Stomach smooth muscle (tissue), 2 donors: ENCODE data around the gene GATA3.

Experiments used
- H3K27ac ChIP-seq: one replicate; pipeline ENCODE4 v1.7.0; 2013; ENCODE audit warnings: mild to moderate bottlenecking, low read length, inconsistent platforms
- H3K27me3 ChIP-seq, 2 donors: one replicate each; pipeline ENCODE4 v1.7.0; 2013; ENCODE audit warnings: low read length in 2 of 2; ENCODE audit not compliant: insufficient read depth in 2 of 2, control insufficient read depth in 1 of 2
- H3K36me3 ChIP-seq, 2 donors: one replicate each; pipeline ENCODE4 v1.7.0; 2013; ENCODE audit warnings: low read length in 2 of 2; ENCODE audit not compliant: control insufficient read depth in 2 of 2, insufficient read depth in 2 of 2
- H3K4me1 ChIP-seq: one replicate; pipeline ENCODE4 v1.7.0; 2013; ENCODE audit warnings: low read length; ENCODE audit not compliant: control insufficient read depth, insufficient read depth
- H3K4me3 ChIP-seq, 2 donors: one replicate each; pipeline ENCODE4 v1.7.0; 2013; ENCODE audit warnings: low read length in 2 of 2
- H3K9ac ChIP-seq, 2 donors: one replicate each; pipeline ENCODE4 v1.7.0; 2013; ENCODE audit warnings: low read length in 2 of 2, mild to moderate bottlenecking in 1 of 2
- H3K9me3 ChIP-seq, 2 donors: one replicate each; pipeline ENCODE4 v1.7.0; 2013; ENCODE audit warnings: low read length in 2 of 2; ENCODE audit not compliant: control insufficient read depth in 2 of 2
- donor health status: healthy.
- donor health status: Pancreatic carcinoma.

GATA3 gene

GRCh38 chr10:8054494-8055407 is at the start of gene GATA3:
Gene GATA3, plus strand, starts transcription at chr10:8054688. Its CDS starts 968 bp downstream, at chr10:8055656.
- Histone ChIP-seq H3K4me3 (peak within 1 kb of the TSS; percentile 46 to 64), H3K27me3 (peaks cover 48 to 83% of the 10 kb centered on the region in 2 donors), H3K4me1 (peaks cover 41% of the 10 kb centered on the region), H3K9me3 (no peaks in the 10 kb centered on the region), H3K9ac (no peak within 1 kb of the TSS), H3K27ac (no peak within 1 kb of the TSS), H3K36me3 (no peaks in the 10 kb centered on the region)

GRCh38 chr10:8006274-8006999 is 48.1 kb upstream of the GATA3 start:
- Histone ChIP-seq H3K4me3 (no peak overlapping the region), H3K9ac (no peak overlapping the region), H3K27ac (no peak overlapping the region), H3K9me3 (peaks cover 2 to 4% of the 10 kb centered on the region in 2 donors), H3K4me1 (no peaks in the 10 kb centered on the region), H3K27me3 (no peaks in the 10 kb centered on the region), H3K36me3 (peaks cover 3 to 6% of the 10 kb centered on the region in 2 donors)

- no peaks in the 10 kb centered on the region for H3K27me3 ChIP-seq
- no peak overlapping the region for H3K4me3 ChIP-seq
- peaks cover 0 to 4% of the 10 kb centered on the region in 2 donors for H3K9me3 ChIP-seq
- H3K27ac ChIP-seq, result no peak overlapping the region
- H3K4me1 ChIP-seq, result no peaks in the 10 kb centered on the region
- peaks cover 4 to 11% of the 10 kb centered on the region in 2 donors for H3K36me3 ChIP-seq
- no peak overlapping the region for H3K9ac ChIP-seq
These were observed 45.5 kb upstream of the GATA3 start for GRCh38 chr10:8009031-8009430.

GRCh38 chr10:8013006-8013405 is 41.5 kb upstream of the GATA3 start:
- Histone ChIP-seq H3K36me3 (peaks cover 12 to 22% of the 10 kb centered on the region in 2 donors), H3K9me3 (no peaks in the 10 kb centered on the region), H3K27me3 (no peaks in the 10 kb centered on the region), H3K4me1 (no peaks in the 10 kb centered on the region), H3K4me3 (no peak overlapping the region), H3K9ac (no peak overlapping the region), H3K27ac (no peak overlapping the region)

- no peaks in the 10 kb centered on the region for H3K9me3 ChIP-seq
- H3K27me3 ChIP-seq, result no peaks in the 10 kb centered on the region
- no peak overlapping the region for H3K27ac ChIP-seq
- peaks cover 12 to 22% of the 10 kb centered on the region in 2 donors for H3K36me3 ChIP-seq
- no peak overlapping the region for H3K4me3 ChIP-seq
- no peak overlapping the region for H3K9ac ChIP-seq
- H3K4me1 ChIP-seq, result no peaks in the 10 kb centered on the region
These were observed 40.9 kb upstream of the GATA3 start for GRCh38 chr10:8013619-8014018.

- Histone ChIP-seq H3K9me3 (no peaks in the 10 kb centered on the region), H3K27me3 (no peaks in the 10 kb centered on the region), H3K36me3 (peaks cover 12 to 22% of the 10 kb centered on the region in 2 donors), H3K4me3 (no peak overlapping the region), H3K4me1 (no peaks in the 10 kb centered on the region), H3K27ac (no peak overlapping the region), H3K9ac (no peak overlapping the region)
These were observed 39.8 kb upstream of the GATA3 start for GRCh38 chr10:8014649-8015048.

- Histone ChIP-seq H3K9me3 (no peaks in the 10 kb centered on the region), H3K9ac (no peak overlapping the region), H3K27me3 (no peaks in the 10 kb centered on the region), H3K4me1 (no peaks in the 10 kb centered on the region), H3K4me3 (no peak overlapping the region), H3K36me3 (peaks cover 9 to 15% of the 10 kb centered on the region in 2 donors), H3K27ac (no peak overlapping the region)
These were observed 37.2 kb upstream of the GATA3 start for GRCh38 chr10:8017277-8017676.

GRCh38 chr10:8023321-8023720 is 31.2 kb upstream of the GATA3 start:
- peaks cover 9 to 18% of the 10 kb centered on the region in 2 donors for H3K27me3 ChIP-seq
- H3K9ac ChIP-seq, result no peak overlapping the region
- no peaks in the 10 kb centered on the region for H3K9me3 ChIP-seq
- no peak overlapping the region for H3K27ac ChIP-seq
- H3K36me3 ChIP-seq, result no peaks in the 10 kb centered on the region
- no peaks in the 10 kb centered on the region for H3K4me1 ChIP-seq
- no peak overlapping the region for H3K4me3 ChIP-seq

GRCh38 chr10:8023851-8024250 is 30.6 kb upstream of the GATA3 start:
- Histone ChIP-seq H3K9me3 (no peaks in the 10 kb centered on the region), H3K27me3 (peaks cover 9 to 18% of the 10 kb centered on the region in 2 donors)

GRCh38 chr10:8026349-8027259 is 27.9 kb upstream of the GATA3 start:
- peaks cover 0 to 3% of the 10 kb centered on the region in 2 donors for H3K9me3 ChIP-seq

More at GRCh38 chr10:8023851-8024250, 30.6 kb upstream of the GATA3 start:
- Histone ChIP-seq H3K9ac (no peak overlapping the region), H3K36me3 (no peaks in the 10 kb centered on the region), H3K4me3 (no peak overlapping the region), H3K4me1 (no peaks in the 10 kb centered on the region), H3K27ac (no peak overlapping the region)

More at GRCh38 chr10:8026349-8027259, 27.9 kb upstream of the GATA3 start:
- Histone ChIP-seq H3K27ac (no peak overlapping the region), H3K36me3 (no peaks in the 10 kb centered on the region), H3K9ac (no peak overlapping the region), H3K4me3 (no peak overlapping the region), H3K27me3 (peaks cover 19 to 26% of the 10 kb centered on the region in 2 donors), H3K4me1 (no peaks in the 10 kb centered on the region)
